CD4-positive, alpha-beta T cell treated with Interleukin-15 for 4 hours (primary cell): ENCODE results near the gene LRRC4C.
"Not testable (repeated sequence)": the region's sequence is repeated elsewhere in the genome, so short reads cannot be mapped to it uniquely, and the experiment has no call there.

Source experiments
- DNase-seq: peaks from one replicate; pipeline ENCODE4 v3.0.0-alpha.2; 2020; ENCODE audit warnings: low spot score

The LRRC4C gene

GRCh38 chr11:40168414-40168813 is 1291.0 kb downstream of the LRRC4C start:
- DNase-seq: no peak

- not testable (repeated sequence) for DNase-seq
Measured at GRCh38 chr11:40167805-40168204, 1291.6 kb downstream of the LRRC4C start.

- DNase-seq: no peak
Measured at GRCh38 chr11:40166892-40167291, 1292.6 kb downstream of the LRRC4C start.

GRCh38 chr11:40162901-40163883 is 1296.3 kb downstream of the LRRC4C start:
- DNase-seq: no peak

GRCh38 chr11:40161854-40162410 is 1297.5 kb downstream of the LRRC4C start:
- no peak for DNase-seq

- DNase-seq: no peak
Measured at GRCh38 chr11:40160418-40160817, 1299.0 kb downstream of the LRRC4C start.

GRCh38 chr11:40149721-40150120 is 1309.7 kb downstream of the LRRC4C start:
- DNase-seq: no peak

- DNase-seq: no peak
Measured at GRCh38 chr11:40140560-40140959, 1318.9 kb downstream of the LRRC4C start.

- DNase-seq: no peak
Measured at GRCh38 chr11:40139536-40139935, 1319.9 kb downstream of the LRRC4C start.

- no peak for DNase-seq
Measured at GRCh38 chr11:40139066-40139465, 1320.4 kb downstream of the LRRC4C start.

GRCh38 chr11:40134820-40135570 is 1324.5 kb downstream of the LRRC4C start:
- DNase-seq: no peak

- DNase-seq: no peak
Measured at GRCh38 chr11:40133498-40133897, 1326.0 kb downstream of the LRRC4C start.

- no peak for DNase-seq
Measured at GRCh38 chr11:40132912-40133311, 1326.5 kb downstream of the LRRC4C start.

GRCh38 chr11:40130427-40130826 is 1329.0 kb downstream of the LRRC4C start:
- no peak for DNase-seq

GRCh38 chr11:40129266-40129665 is 1330.2 kb downstream of the LRRC4C start:
- DNase-seq: no peak

- DNase-seq: no peak
Measured at GRCh38 chr11:40125054-40125453, 1334.4 kb downstream of the LRRC4C start.

- DNase-seq: no peak
Measured at GRCh38 chr11:40119661-40120060, 1339.8 kb downstream of the LRRC4C start.

- DNase-seq: no peak
Measured at GRCh38 chr11:40118780-40119179, 1340.7 kb downstream of the LRRC4C start.

GRCh38 chr11:40118026-40118425 is 1341.4 kb downstream of the LRRC4C start:
- DNase-seq: no peak

GRCh38 chr11:40104941-40105550 is 1354.4 kb downstream of the LRRC4C start:
- DNase-seq: no peak

- DNase-seq: no peak
Measured at GRCh38 chr11:40100781-40101180, 1358.7 kb downstream of the LRRC4C start.

- DNase-seq: no peak
Measured at GRCh38 chr11:40100162-40100553, 1359.3 kb downstream of the LRRC4C start.
